Measurements from ENCODE around the gene PTPRS. TPM values are rescaled to one million over a fixed set of nuclear protein-coding genes. Genes with fewer than 3 reads are reported as not detected.

Gene PTPRS
- total RNA-seq, 1 donor from 2014 or later: 278 TPM

- no peak for ATAC-seq
- DNase-seq (ENCODE audit: low spot score): no peak
- intact Hi-C loops (cut with DNase I): no loop called here
These were observed 16.3 kb upstream of the PTPRS start for GRCh38 chr19:5356918-5357317.

GRCh38 chr19:5356428-5356827, 15.8 kb upstream of the PTPRS start:
- DNase-seq (ENCODE audit: low spot score) (no peak), ATAC-seq (no peak)
- intact Hi-C loops (cut with DNase I): no loop called here

- DNase-seq (ENCODE audit: low spot score): no peak
- intact Hi-C loops (cut with DNase I): no loop called here
- ATAC-seq: no peak
These were observed 15.1 kb upstream of the PTPRS start for GRCh38 chr19:5355693-5356092.

GRCh38 chr19:5355076-5355475, 14.5 kb upstream of the PTPRS start:
- DNase-seq (ENCODE audit: low spot score): no peak
- intact Hi-C loops (cut with DNase I): no loop called here
- no peak for ATAC-seq

- no peak for DNase-seq (ENCODE audit: low spot score)
- no peak for ATAC-seq
- intact Hi-C loops (cut with DNase I): no loop called here
These were observed 13.8 kb upstream of the PTPRS start for GRCh38 chr19:5354403-5354802.

- intact Hi-C loops (cut with DNase I): no loop called here
- ATAC-seq (no peak), DNase-seq (ENCODE audit: low spot score) (no peak)
These were observed 11.7 kb upstream of the PTPRS start for GRCh38 chr19:5352229-5352763.

- intact Hi-C loops (cut with DNase I): no loop called here
- no peak for ATAC-seq
- no peak for DNase-seq (ENCODE audit: low spot score)
These were observed 11.2 kb upstream of the PTPRS start for GRCh38 chr19:5351731-5352228.

GRCh38 chr19:5349041-5349440, 8.4 kb upstream of the PTPRS start:
- DNase-seq (ENCODE audit: low spot score) (no peak), ATAC-seq (no peak)
- intact Hi-C loops (cut with DNase I): no loop called here

- ATAC-seq: no peak
- intact Hi-C loops (cut with DNase I): no loop called here
- no peak for DNase-seq (ENCODE audit: low spot score)
These were observed 5.3 kb upstream of the PTPRS start for GRCh38 chr19:5345895-5346386.

GRCh38 chr19:5343848-5344247, 3.2 kb upstream of the PTPRS start:
- DNase-seq (ENCODE audit: low spot score): no peak
- intact Hi-C loops (cut with DNase I): no loop called here
- no peak for ATAC-seq

- intact Hi-C loops (cut with DNase I): no loop called here
- DNase-seq (ENCODE audit: low spot score) (no peak), ATAC-seq (no peak)
These were observed 2.1 kb upstream of the PTPRS start for GRCh38 chr19:5342573-5343201.

GRCh38 chr19:5341981-5342380, 1.4 kb upstream of the PTPRS start:
- no peak for DNase-seq (ENCODE audit: low spot score)
- intact Hi-C loops (cut with DNase I): no loop called here
- ATAC-seq: no peak

- ATAC-seq (no peak), DNase-seq (ENCODE audit: low spot score) (no peak)
- intact Hi-C loops (cut with DNase I): no loop called here
These were observed 822 bp upstream of the PTPRS start for GRCh38 chr19:5341448-5341820.

GRCh38 chr19:5339950-5340636, 519 bp downstream of the PTPRS start:
- intact Hi-C loops (cut with DNase I): no loop called here
- no peak for DNase-seq (ENCODE audit: low spot score)
- no peak for ATAC-seq

- intact Hi-C loops (cut with DNase I): no loop called here
- no peak for DNase-seq (ENCODE audit: low spot score)
- peak; percentile 55 for ATAC-seq
These were observed 1.2 kb downstream of the PTPRS start for GRCh38 chr19:5339198-5339949.

GRCh38 chr19:5338656-5339197, 1.9 kb downstream of the PTPRS start:
- intact Hi-C loops (cut with DNase I): no loop called here
- ATAC-seq (peak; percentile 31), DNase-seq (ENCODE audit: low spot score) (no peak)

GRCh38 chr19:5337708-5338655, 2.6 kb downstream of the PTPRS start:
- intact Hi-C loops (cut with DNase I): no loop called here
- no peak for DNase-seq (ENCODE audit: low spot score)
- ATAC-seq: no peak

GRCh38 chr19:5337126-5337525, 3.5 kb downstream of the PTPRS start:
- ATAC-seq (no peak), DNase-seq (ENCODE audit: low spot score) (no peak)
- intact Hi-C loops (cut with DNase I): no loop called here

Measured in sciatic nerve (tissue), 2 donors.